ENCODE measurements around the gene KCNH8. TPM values are rescaled to one million over a fixed set of nuclear protein-coding genes. Genes with fewer than 3 reads are reported as not detected.

Gene KCNH8
- total and polyA plus RNA-seq, 2 of the 4 experiments (the other 2 are of a cell fraction): not detected

GRCh38 chr3:19347671-19348070 is 199.4 kb downstream of the KCNH8 start:
- TF ChIP-seq BHLHE40 (IDR thresholded peaks at IDR 0.05; ENCODE audit: low read depth, low read length): no peak
- Histone ChIP-seq H4K20me1 (ENCODE audit: insufficient read depth, low read length) (no peaks in the 10 kb centered on the region), H4K8ac (ENCODE audit: low read depth in 2 of 2, low read length in 2 of 2) (no peak overlapping the region), H3K36me3 (ENCODE audit: control insufficient read depth, insufficient read depth, low read length) (no peaks in the 10 kb centered on the region), H3K27me3 (ENCODE audit: control insufficient read depth, insufficient read depth, low read length) (no peaks in the 10 kb centered on the region), H2BK5ac (ENCODE audit: low read depth, low read length, poor library complexity, severe bottlenecking) (no peak overlapping the region), H3K23ac (ENCODE audit: low read depth, low read length) (no peak overlapping the region), H3K9me3 (ENCODE audit: control insufficient read depth, insufficient read depth, low read length) (peaks cover 2% of the 10 kb centered on the region; the same call in 1 of the 2 replicates), H2AK5ac (ENCODE audit: low read depth, low read length) (no peak overlapping the region), H3K4me3 (ENCODE audit: insufficient read depth, low read depth, low read length) (no peak overlapping the region), H3K4me2 (ENCODE audit: low read depth, low read length) (no peak overlapping the region), H4K5ac (ENCODE audit: low read depth, low read length) (no peak overlapping the region), H3K18ac (ENCODE audit: low read depth, low read length) (no peak overlapping the region), H2AFZ (replicated peaks; ENCODE audit: low read length, poor library complexity) (no peak overlapping the region), H3K4ac (ENCODE audit: low read depth, low read length) (no peak overlapping the region), H3K79me1 (ENCODE audit: low read depth in 1 of 2, low read length in 2 of 2) (no peaks in the 10 kb centered on the region), H2BK15ac (ENCODE audit: low read depth, low read length) (no peak overlapping the region), H3K9ac (ENCODE audit: low read depth, low read length) (no peak overlapping the region), H4K91ac (ENCODE audit: insufficient read depth, low read depth, low read length) (no peak overlapping the region), H3K27ac (ENCODE audit: insufficient read depth, low read length) (no peak overlapping the region), H3K14ac (replicated peaks; ENCODE audit: low read depth, low read length) (no peak overlapping the region), H3K9me1 (ENCODE audit: insufficient read depth, low read length) (no peaks in the 10 kb centered on the region), H3K4me1 (ENCODE audit: control insufficient read depth, insufficient read depth, low read length) (no peaks in the 10 kb centered on the region), H2BK120ac (ENCODE audit: low read depth, low read length) (no peak overlapping the region), H2BK20ac (ENCODE audit: low read depth, low read length) (no peak overlapping the region), H2AK9ac (replicated peaks; ENCODE audit: low read depth, low read length, poor library complexity) (no peak overlapping the region), H3K56ac (ENCODE audit: extremely low read depth, insufficient read depth, low read length) (no peak overlapping the region)
- in situ Hi-C loops (cut with MboI; ENCODE audit: low sequenced_read_pairs) (no loop called here), intact Hi-C loops (cut with micrococcal nuclease) (no loop called here), dilution Hi-C loops (cut with HindIII; ENCODE audit: low sequenced_read_pairs, unreplicated experiment) (no loop called here)
- ChIA-PET POLR2A (ENCODE audit: unreplicated experiment) (no interaction called here), CTCF (no interaction called here)
- no peak for ATAC-seq (ENCODE audit: low read depth)
- no peak for DNase-seq
- WGBS, 2 experiments (ENCODE audit: extremely low coverage in 2 of 2, insufficient read length in 1 of 2): 0% methylated on average over 1 of the region's 7 CpGs; no CpG with 5 or more reads in 1 of the 2 experiments
- BruUV-seq (replicated peaks): no TSS peak
